Stomach (tissue), 9 donors: ENCODE measurements around the gene SIX3. TPM values are rescaled to one million over a fixed set of nuclear protein-coding genes. Genes with fewer than 3 reads are reported as not detected.

Experiments used
- DNase-seq, 2 donors: peaks; one replicate each; pipeline versions ENCODE4 v3.0.0 to v3.0.0-alpha.2; 2013 to 2019
- H3K27ac ChIP-seq, 5 donors: fragments of 200-600 bp in 4 of 5; sonication (generic) in 4 of 5; one replicate each; pipeline ENCODE4 v1.5.1; 2013 to 2019; ENCODE audit warnings: mild to moderate bottlenecking in 1 of 5, moderate library complexity in 1 of 5
- H3K27me3 ChIP-seq, 3 donors: fragments of 200-600 bp; sonication (generic); one replicate each; pipeline ENCODE4 v1.5.1; 2017 to 2019; ENCODE audit warnings: mixed run types in 1 of 3
- H3K36me3 ChIP-seq, 4 donors: fragments of 200-600 bp; sonication (generic); 1 replicate in 3 of 4; 2 replicates in 1 of 4; pipeline ENCODE4 v1.5.1; 2016 to 2019
- H3K4me1 ChIP-seq, 4 donors: fragments of 200-600 bp; sonication (generic); one replicate each; pipeline ENCODE4 v1.5.1; 2016 to 2019
- H3K4me3 ChIP-seq, 4 donors: fragments of 200-600 bp; sonication (generic) in 3 of 4; one replicate each; pipeline ENCODE4 v1.5.1; 2016 to 2019; ENCODE audit warnings: mild to moderate bottlenecking in 1 of 4
- H3K9me3 ChIP-seq, 4 donors: fragments of 200-600 bp; sonication (generic); one replicate each; pipeline ENCODE4 v1.5.1; 2016 to 2019
- CTCF ChIP-seq, 7 experiments: fragments of 450-650 bp in 4 of 7; fragments of 200-600 bp in 3 of 7; sonication (generic) in 3 of 7; IDR thresholded peaks; one replicate each; pipeline ENCODE4 v1.5.1; 2016 to 2019; ENCODE audit warnings: antibody characterized with exemption in 7 of 7, control low read depth in 2 of 7, mild to moderate bottlenecking in 1 of 7
- EP300 ChIP-seq: sonication (generic); formaldehyde crosslinking; IDR thresholded peaks from one replicate; pipeline ENCODE4 v1.6.1; 2017; ENCODE audit warnings: antibody characterized with exemption
- POLR2A ChIP-seq, 4 donors: fragments of 450-650 bp; IDR thresholded peaks; one replicate each; pipeline ENCODE4 v1.6.1; 2016; ENCODE audit warnings: antibody characterized with exemption in 4 of 4, control low read depth in 2 of 4, mild to moderate bottlenecking in 1 of 4, moderate library complexity in 1 of 4
- POLR2AphosphoS5 ChIP-seq, 3 donors: sonication (generic); formaldehyde crosslinking; IDR thresholded peaks; one replicate each; pipeline ENCODE4 v1.6.1; 2016; ENCODE audit warnings: antibody characterized with exemption in 3 of 3
- WGBS, 5 donors: extraction: QIAGEN DNeasy Blood & Tissue Kit in 3 of 5; methylation state at CpG; one replicate each; pipeline versions ENCODE4 v1.1.5 to v1.1.7; 2013 to 2018; 5-methylcytosine and 5-hydroxymethylcytosine counted together
- intact Hi-C: fragments of 100-400 bp; cut with DNase I; formaldehyde crosslinking; loops from one replicate; pipeline ENCODE4 v1.15.1; 2023; ENCODE audit warnings: low total_unique reads
- polyA plus RNA-seq, 3 donors: library from polyadenylated mRNA; stranded (reverse); fragments of 200-250 nt; gene quantifications; one replicate each; pipeline ENCODE4 v1.2.3, GENCODE V29; 2013
- total RNA-seq, 5 donors: library from RNA; depleted of rRNA; stranded (reverse); fragments of >200 nt; gene quantifications; one replicate each; pipeline versions ENCODE4 v1.1.0 to v1.2.3, GENCODE V29; 2014 to 2016
- donor health status: healthy with polysubstance abuse.
- donor health status: Bipolar disorder and iron deficiency.
- donor health status: healthy.

Gene SIX3
- total and polyA plus RNA-seq, 8 donors: not detected

- H3K4me3 ChIP-seq: no peak overlapping the region
- H3K9me3 ChIP-seq: peaks cover 5 to 29% (median 19%) of the 10 kb centered on the region in 4 donors
- WGBS, 5 donors: 45 to 66% (median 53%) methylated on average over 5 of the region's 5 CpGs
- H3K27me3 ChIP-seq: peaks cover 0 to 5% (median 3%) of the 10 kb centered on the region in 3 donors
- no peak overlapping the region for H3K27ac ChIP-seq
- no peak for TF ChIP-seq EP300
- TF ChIP-seq POLR2AphosphoS5 (IDR thresholded peaks at IDR 0.05): no peak
- TF ChIP-seq POLR2A (IDR thresholded peaks at IDR 0.05): no peak
- no peak for TF ChIP-seq CTCF (IDR thresholded peaks at IDR 0.05)
- no peaks in the 10 kb centered on the region for H3K36me3 ChIP-seq
- no peaks in the 10 kb centered on the region for H3K4me1 ChIP-seq
- intact Hi-C loops: no loop called here
- DNase-seq: no peak
Measured at GRCh38 chr2:44912660-44913059, 28.8 kb upstream of the SIX3 start.

- intact Hi-C loops: no loop called here
- H3K27me3 ChIP-seq: peaks cover 6 to 30% (median 7%) of the 10 kb centered on the region in 3 donors
- no peaks in the 10 kb centered on the region for H3K36me3 ChIP-seq
Measured at GRCh38 chr2:44916291-44916690, 25.2 kb upstream of the SIX3 start.

GRCh38 chr2:44918095-44918775 is 23.3 kb upstream of the SIX3 start:
- H3K4me1 ChIP-seq: no peaks in the 10 kb centered on the region
- no peak overlapping the region for H3K27ac ChIP-seq
- no peaks in the 10 kb centered on the region for H3K9me3 ChIP-seq
- TF ChIP-seq EP300: no peak
- no peak for TF ChIP-seq POLR2AphosphoS5 (IDR thresholded peaks at IDR 0.05)
- DNase-seq: no peak
- H3K27me3 ChIP-seq: peaks cover 6 to 50% (median 25%) of the 10 kb centered on the region in 3 donors
- 50 to 64% (median 59%) methylated on average over 4 of the region's 4 CpGs for WGBS, 5 donors
- H3K4me3 ChIP-seq: no peak overlapping the region
- intact Hi-C loops: no loop called here
- no peaks in the 10 kb centered on the region for H3K36me3 ChIP-seq

More at GRCh38 chr2:44916291-44916690, 25.2 kb upstream of the SIX3 start:
- peaks cover 0 to 5% (median 4%) of the 10 kb centered on the region in 4 donors for H3K9me3 ChIP-seq
- H3K4me3 ChIP-seq: no peak overlapping the region
- DNase-seq: no peak
- no peak overlapping the region for H3K27ac ChIP-seq
- no peak for TF ChIP-seq POLR2A (IDR thresholded peaks at IDR 0.05)
- TF ChIP-seq CTCF (IDR thresholded peaks at IDR 0.05): no peak
- no peak for TF ChIP-seq POLR2AphosphoS5 (IDR thresholded peaks at IDR 0.05)
- TF ChIP-seq EP300: no peak
- no peaks in the 10 kb centered on the region for H3K4me1 ChIP-seq

GRCh38 chr2:44920751-44921150 is 20.8 kb upstream of the SIX3 start:
- no peak overlapping the region for H3K4me3 ChIP-seq
- H3K4me1 ChIP-seq: no peaks in the 10 kb centered on the region
- TF ChIP-seq POLR2AphosphoS5 (IDR thresholded peaks at IDR 0.05) (no peak), CTCF (IDR thresholded peaks at IDR 0.05) (no peak), EP300 (no peak), POLR2A (IDR thresholded peaks at IDR 0.05) (no peak)
- H3K36me3 ChIP-seq: no peaks in the 10 kb centered on the region
- intact Hi-C loops: no loop called here
- H3K27me3 ChIP-seq: peaks cover 6 to 75% (median 44%) of the 10 kb centered on the region in 3 donors
- no peaks in the 10 kb centered on the region for H3K9me3 ChIP-seq
- 38 to 83% (median 58%) methylated on average over 2 of the region's 2 CpGs for WGBS, 5 donors
- no peak overlapping the region for H3K27ac ChIP-seq
- no peak for DNase-seq

- no peak for DNase-seq
- intact Hi-C loops: no loop called here
- TF ChIP-seq POLR2AphosphoS5 (IDR thresholded peaks at IDR 0.05): no peak
- no peak for TF ChIP-seq CTCF (IDR thresholded peaks at IDR 0.05)
- no peak for TF ChIP-seq POLR2A (IDR thresholded peaks at IDR 0.05)
- TF ChIP-seq EP300: no peak
- H3K9me3 ChIP-seq: no peaks in the 10 kb centered on the region
- peaks cover 0 to under 1% (median under 1%) of the 10 kb centered on the region in 4 donors for H3K4me1 ChIP-seq
- no peak overlapping the region for H3K4me3 ChIP-seq
- no peak overlapping the region for H3K27ac ChIP-seq
- WGBS, 5 donors: 76 to 86% (median 85%) methylated on average over 6 of the region's 6 CpGs
- no peaks in the 10 kb centered on the region for H3K36me3 ChIP-seq
- H3K27me3 ChIP-seq: peaks cover 16 to 95% (median 64%) of the 10 kb centered on the region in 3 donors
Measured at GRCh38 chr2:44922776-44923175, 18.7 kb upstream of the SIX3 start.
